Epidermal melanocyte (primary cell): ENCODE results near the gene TCAF2.
"Not testable (repeated sequence)": the region's sequence is repeated elsewhere in the genome, so short reads cannot be mapped to it uniquely, and the experiment has no call there.

Experiments used
- DNase-seq: peaks from one replicate; pipeline ENCODE4 v3.0.0; 2011; ENCODE audit warnings: low spot score; ENCODE audit not compliant: insufficient read length

TCAF2 gene

DNA sequence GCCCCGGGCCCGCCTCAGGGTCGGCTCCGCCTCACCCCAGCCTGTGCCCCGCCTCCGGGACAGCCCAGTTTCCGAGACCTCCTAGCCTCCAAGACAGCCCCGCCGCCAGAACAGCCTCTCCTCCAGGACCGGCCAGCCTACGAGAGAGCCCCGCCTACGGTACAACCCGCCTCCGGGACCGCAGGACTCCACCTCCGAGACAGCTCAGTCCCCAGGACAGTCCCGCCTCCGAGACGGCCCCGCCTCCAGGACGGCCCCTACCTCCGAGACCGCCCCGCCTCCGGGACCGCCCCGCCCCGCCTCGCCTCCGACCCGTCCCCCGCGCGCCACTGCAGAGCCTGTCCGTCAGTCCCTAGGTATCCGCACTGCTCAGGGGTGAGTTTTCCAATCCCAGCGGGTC is at the start of gene TCAF2:
Gene TCAF2, plus strand, starts transcription at position 329 of the 400 bp plus-strand sequence.
- not testable (repeated sequence) for DNase-seq

DNA sequence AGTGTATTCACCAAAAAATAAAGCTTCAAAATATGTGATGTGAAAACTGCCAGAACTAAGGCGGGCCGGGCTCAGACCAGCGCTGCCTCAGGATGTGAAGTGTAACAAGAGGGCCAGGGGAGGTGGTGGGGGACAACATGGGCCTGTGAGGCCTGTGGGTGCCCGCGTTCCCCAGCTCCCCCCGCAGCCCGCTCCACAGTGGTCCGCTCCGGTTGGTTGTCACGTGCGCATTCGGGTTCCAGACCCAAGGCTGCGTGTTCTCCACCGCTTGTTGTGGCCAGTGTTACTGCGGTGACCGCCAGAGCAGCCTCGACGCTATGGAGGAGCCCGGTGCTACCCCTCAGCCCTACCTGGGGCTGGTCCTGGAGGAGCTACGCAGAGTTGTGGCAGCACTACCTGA is 49.3 kb upstream of the TCAF2 start, which contains the start of gene CTAGE15:
Gene CTAGE15, plus strand, starts transcription at position 301 of the 400 bp plus-strand sequence. Its CDS starts 17 bp downstream, at position 318.
- DNase-seq: not testable (repeated sequence)

DNA sequence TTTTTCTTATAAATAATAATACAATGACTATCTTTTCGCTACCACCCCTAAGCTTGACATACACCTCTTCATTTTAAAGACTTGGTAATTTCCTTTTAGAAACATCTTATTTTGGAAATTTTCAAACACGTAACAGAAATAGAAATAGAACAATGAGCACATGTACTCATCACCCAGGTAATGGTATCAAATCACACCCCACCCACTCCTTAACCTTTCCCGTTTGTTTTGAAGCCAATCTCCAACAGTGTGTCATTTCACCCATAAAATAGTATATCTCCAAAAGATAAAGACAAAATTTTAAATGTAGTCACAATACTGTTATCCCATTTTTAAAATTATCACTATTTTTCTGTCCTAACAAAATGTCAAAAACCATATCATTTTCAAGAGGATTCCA is 32.6 kb upstream of the TCAF2 start:
- DNase-seq: not testable (repeated sequence)

- not testable (repeated sequence) for DNase-seq
Measured at GRCh38 chr7:143589897-143590296, 30.9 kb upstream of the TCAF2 start.

GRCh38 chr7:143598086-143598485 is 22.7 kb upstream of the TCAF2 start:
- DNase-seq: not testable (repeated sequence)

GRCh38 chr7:143603549-143603948 is 17.2 kb upstream of the TCAF2 start:
- not testable (repeated sequence) for DNase-seq

DNA sequence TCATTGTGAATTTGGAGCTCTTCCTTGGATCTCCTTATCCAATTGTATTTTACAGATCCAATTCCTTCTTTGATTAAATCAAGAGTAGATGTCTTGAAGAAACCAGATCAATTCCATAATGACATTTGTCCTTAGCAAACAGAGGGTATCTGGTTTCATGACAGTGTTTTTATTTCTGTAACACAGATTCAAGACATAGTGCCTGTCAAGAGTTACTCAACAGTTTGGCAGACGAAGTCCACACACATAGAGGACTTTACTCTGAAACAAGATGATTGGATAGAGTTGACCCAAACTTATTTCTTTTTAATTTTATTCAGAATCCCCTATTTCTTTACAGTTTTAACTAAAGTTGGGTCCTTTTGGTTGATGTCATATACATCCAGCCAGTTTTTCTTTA is 14.7 kb upstream of the TCAF2 start:
- not testable (repeated sequence) for DNase-seq

- not testable (repeated sequence) for DNase-seq
Measured at GRCh38 chr7:143615545-143615944, 5.2 kb upstream of the TCAF2 start.

DNA sequence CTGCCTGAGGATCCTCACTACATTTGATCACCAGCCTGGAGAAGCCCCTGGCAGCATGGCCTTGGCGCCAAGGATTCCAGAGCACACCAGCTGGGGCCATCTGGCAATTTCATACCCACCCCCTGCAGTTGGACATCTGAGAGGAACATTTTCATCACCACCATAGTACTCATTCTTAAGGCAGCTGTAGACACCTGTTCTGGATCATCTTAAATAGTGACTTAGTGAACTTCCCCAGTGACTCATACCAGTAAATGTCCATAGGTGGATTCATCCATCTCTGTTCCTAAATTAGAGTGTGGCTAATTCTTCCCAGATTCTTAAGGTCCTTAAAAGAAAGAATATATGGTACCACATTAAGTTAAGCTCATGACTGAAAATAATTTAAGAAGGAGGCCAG is 3.6 kb upstream of the TCAF2 start:
- DNase-seq: not testable (repeated sequence)

GRCh38 chr7:143620058-143620457 is 716 bp upstream of the TCAF2 start:
- not testable (repeated sequence) for DNase-seq

DNA sequence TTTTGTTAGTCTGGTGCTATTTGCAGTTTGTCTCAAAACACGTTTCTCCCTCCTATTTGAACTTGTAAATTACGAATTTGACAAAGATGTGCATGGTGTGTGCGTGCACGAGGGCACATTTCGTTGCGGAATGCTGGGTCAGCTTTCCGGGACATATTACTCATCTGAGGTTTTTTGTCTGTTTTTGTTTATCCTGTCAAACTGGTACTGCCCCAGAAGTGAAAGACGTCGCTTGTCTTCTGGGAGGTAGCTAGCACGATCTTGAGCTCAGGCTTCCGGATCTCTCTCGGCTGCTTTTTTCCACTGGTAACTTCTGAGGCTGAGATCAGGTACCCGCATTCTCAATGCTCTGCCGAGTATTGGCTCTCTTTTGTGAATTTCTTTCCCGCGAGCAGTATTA is 401 bp downstream of the TCAF2 start:
- DNase-seq: not testable (repeated sequence)

DNA sequence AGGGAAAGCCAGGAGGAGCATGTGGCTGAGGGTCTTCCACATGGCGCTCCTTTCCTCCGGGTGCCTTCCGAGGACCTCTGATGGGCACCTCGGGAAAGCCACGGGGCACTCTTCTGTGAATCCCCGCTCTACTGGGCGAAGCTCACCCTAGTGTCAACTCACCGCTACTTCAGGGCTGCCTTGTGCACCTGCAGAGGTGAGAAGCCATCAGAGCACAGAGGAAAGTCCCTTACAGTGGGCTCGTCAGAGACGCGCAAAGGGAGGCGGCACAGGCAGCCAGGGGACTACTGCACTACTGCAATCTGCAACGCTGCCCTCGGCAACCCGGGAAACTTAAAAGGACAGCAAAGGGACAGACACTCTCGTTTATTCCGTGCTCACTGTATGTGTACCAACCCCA is 1.4 kb downstream of the TCAF2 start:
- DNase-seq: not testable (repeated sequence)

- DNase-seq: not testable (repeated sequence)
Measured at GRCh38 chr7:143630653-143631052, 9.9 kb downstream of the TCAF2 start.

- DNase-seq: not testable (repeated sequence)
Measured at GRCh38 chr7:143632506-143632905, 11.7 kb downstream of the TCAF2 start.

- not testable (repeated sequence) for DNase-seq
Measured at GRCh38 chr7:143633013-143633618, 12.3 kb downstream of the TCAF2 start.

DNA sequence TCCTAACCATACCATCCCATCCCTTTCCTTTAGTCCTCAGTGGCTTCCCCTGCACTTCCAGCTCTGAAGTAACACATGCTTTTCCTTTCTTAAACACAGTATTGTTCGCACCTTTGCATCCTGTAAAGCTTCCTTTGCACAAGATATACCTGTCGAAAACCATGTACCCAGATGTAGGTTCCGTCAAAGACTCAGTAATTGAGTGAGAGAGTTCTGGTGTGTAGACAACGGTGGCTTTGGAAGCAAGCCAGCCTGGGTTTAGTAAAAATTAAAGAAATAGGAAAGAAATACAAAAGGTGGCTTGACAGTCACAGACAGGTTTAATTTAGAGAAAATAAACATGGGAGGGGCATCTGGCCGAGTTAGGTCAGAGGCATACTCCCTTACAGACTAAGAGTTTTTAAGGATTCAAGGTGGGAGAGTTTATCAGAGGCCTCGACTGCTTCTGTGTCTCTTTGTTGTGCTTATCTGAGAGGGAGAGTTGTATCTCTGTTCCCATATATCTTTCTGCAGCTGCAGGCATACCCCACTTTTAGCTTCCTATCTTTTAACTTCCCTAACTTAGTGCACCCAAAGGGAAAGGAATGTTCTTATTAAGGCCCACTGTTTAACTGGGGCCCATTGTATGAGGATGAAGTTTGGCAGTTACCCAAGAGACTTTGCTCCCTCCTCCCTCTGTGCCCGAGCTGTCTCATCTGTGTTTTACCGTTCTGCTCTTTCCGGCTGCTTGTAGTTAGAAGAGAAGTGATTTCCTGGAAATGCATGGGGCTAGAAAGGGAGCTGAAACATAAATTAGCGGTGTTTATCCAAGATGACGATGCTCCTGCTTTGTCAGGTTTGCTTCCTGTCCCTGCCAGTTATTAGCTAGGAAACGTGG is 14.8 kb downstream of the TCAF2 start:
- DNase-seq: not testable (repeated sequence)

GRCh38 chr7:143639372-143639771 is 18.6 kb downstream of the TCAF2 start:
- not testable (repeated sequence) for DNase-seq

GRCh38 chr7:143640528-143641189 is 19.9 kb downstream of the TCAF2 start:
- DNase-seq: not testable (repeated sequence)

GRCh38 chr7:143646598-143646997 is 25.8 kb downstream of the TCAF2 start:
- not testable (repeated sequence) for DNase-seq

GRCh38 chr7:143649902-143650301 is 29.1 kb downstream of the TCAF2 start:
- DNase-seq: not testable (repeated sequence)

DNA sequence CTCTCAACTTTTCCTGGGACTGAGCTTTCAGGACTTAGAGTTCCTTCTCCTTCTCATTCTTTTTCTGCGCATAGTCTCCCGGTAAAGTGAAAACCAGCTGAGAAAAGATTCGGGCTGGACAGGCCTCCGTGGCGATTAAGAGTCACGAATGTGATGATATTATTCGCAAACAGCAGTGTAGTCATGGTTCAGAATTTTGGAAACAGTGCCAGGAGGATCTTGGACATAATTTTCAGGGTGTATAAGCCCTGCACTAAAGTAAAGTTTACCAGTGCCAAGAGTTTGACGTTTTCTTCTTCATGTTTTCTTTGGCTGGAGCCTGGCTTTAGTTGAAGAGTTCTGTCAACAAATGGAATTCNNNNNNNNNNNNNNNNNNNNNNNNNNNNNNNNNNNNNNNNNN is 29.7 kb downstream of the TCAF2 start:
- not testable (repeated sequence) for DNase-seq
